Sigmoid colon (tissue), 4 donors: ENCODE results near the gene ZFAND2B.

Experiments
- CTCF ChIP-seq, 4 experiments: fragments of 450-650 bp in 3 of 4; fragments of 200-600 bp in 1 of 4; IDR thresholded peaks; one replicate each; pipeline ENCODE4 v1.5.1; 2016 to 2019; ENCODE audit warnings: antibody characterized with exemption in 4 of 4, mild to moderate bottlenecking in 3 of 4, moderate library complexity in 2 of 4
- POLR2A ChIP-seq, 2 donors: fragments of 450-650 bp; IDR thresholded peaks; one replicate each; pipeline ENCODE4 v1.6.1; 2016; ENCODE audit warnings: antibody characterized with exemption in 2 of 2, mild to moderate bottlenecking in 2 of 2, moderate library complexity in 2 of 2
- POLR2AphosphoS5 ChIP-seq, 4 donors: sonication (generic); formaldehyde crosslinking; IDR thresholded peaks; one replicate each; pipeline ENCODE4 v1.6.1; 2017; ENCODE audit warnings: antibody characterized with exemption in 4 of 4

- TF ChIP-seq CTCF (IDR thresholded peaks at IDR 0.05): no peak
- TF ChIP-seq POLR2AphosphoS5 (IDR thresholded peaks at IDR 0.05): no peak
- no peak for TF ChIP-seq POLR2A (IDR thresholded peaks at IDR 0.05)
Measured at GRCh38 chr2:219197388-219197787, 9.2 kb upstream of the ZFAND2B start.
